GM12801 (cell line): ENCODE data around the gene CLEC1B.

Experiments used
- CTCF ChIP-seq: IDR thresholded peaks from one replicate; pipeline ENCODE4 v1.5.1; 2011; ENCODE audit warnings: control low read depth; ENCODE audit not compliant: insufficient read length; ENCODE audit errors: extremely low read depth

The CLEC1B gene

GRCh38 chr12:9999016-9999415, at the start of gene CLEC1B:
Gene CLEC1B, minus strand, starts transcription at chr12:9999121. Its CDS starts 21 bp downstream, at chr12:9999100.
- TF ChIP-seq CTCF, result no peak

- no peak for TF ChIP-seq CTCF
These were observed 49.6 kb upstream of the CLEC1B start for GRCh38 chr12:10048526-10048925.

- no peak for TF ChIP-seq CTCF
These were observed 43.2 kb upstream of the CLEC1B start for GRCh38 chr12:10042167-10042566.

- no peak for TF ChIP-seq CTCF
These were observed 35.0 kb upstream of the CLEC1B start for GRCh38 chr12:10033783-10034545.

GRCh38 chr12:10031771-10032175, 32.9 kb upstream of the CLEC1B start:
- TF ChIP-seq CTCF, result no peak

- TF ChIP-seq CTCF, result no peak
These were observed 32.4 kb upstream of the CLEC1B start for GRCh38 chr12:10031321-10031720.

GRCh38 chr12:10030446-10030845, 31.5 kb upstream of the CLEC1B start, which contains the start of gene CLEC9A:
Gene CLEC9A, plus strand, starts transcription at chr12:10030682. Its CDS starts 22,006 bp downstream, at chr12:10052688.
- TF ChIP-seq CTCF, result no peak
